ENCODE data around the gene SRSF4.
"Not testable (repeated sequence)": the region's sequence is repeated elsewhere in the genome, so short reads cannot be mapped to it uniquely, and the experiment has no call there.

Gene SRSF4

GRCh38 chr1:29181413-29182225 is at the start of gene SRSF4:
TSS of gene SRSF4 (minus strand) at chr1:29181900. CDS start at chr1:29181752, 148 bp downstream.
- peak; percentile 98 for DNase-seq (ENCODE audit: insufficient read length, low spot score)
- FAIRE-seq, result peak; percentile 97

GRCh38 chr1:29230553-29231378 is 49.1 kb upstream of the SRSF4 start, which contains the start of gene MECR:
TSS of gene MECR (minus strand) at chr1:29230934. CDS start at chr1:29230906, 28 bp downstream.
- FAIRE-seq (peak; percentile 96), DNase-seq (ENCODE audit: insufficient read length, low spot score) (peak; percentile 97)

- DNase-seq (ENCODE audit: insufficient read length, low spot score) (no peak), FAIRE-seq (no peak)
Measured at GRCh38 chr1:29230204-29230552, 48.5 kb upstream of the SRSF4 start.

DNA sequence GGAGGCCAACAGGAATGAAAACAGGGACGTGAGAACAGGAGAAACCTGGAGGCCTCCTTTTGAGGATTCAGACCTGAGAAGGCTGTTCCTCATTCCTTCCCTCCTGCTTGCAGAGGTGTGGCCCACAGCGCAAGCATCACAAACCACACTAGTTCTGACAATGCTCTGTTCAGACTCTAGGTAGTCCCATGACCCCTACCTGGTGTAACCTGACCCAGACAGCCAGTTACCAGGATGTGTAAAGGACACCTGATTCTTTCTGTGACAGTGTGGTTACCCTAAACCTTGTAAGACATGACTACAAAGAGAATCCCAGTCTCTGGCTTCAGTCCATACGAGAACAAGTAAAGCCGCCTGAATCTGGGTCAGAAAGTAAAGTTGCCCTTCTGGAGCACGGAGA is 45.8 kb upstream of the SRSF4 start:
- FAIRE-seq (no peak), DNase-seq (ENCODE audit: insufficient read length, low spot score) (no peak)

DNA sequence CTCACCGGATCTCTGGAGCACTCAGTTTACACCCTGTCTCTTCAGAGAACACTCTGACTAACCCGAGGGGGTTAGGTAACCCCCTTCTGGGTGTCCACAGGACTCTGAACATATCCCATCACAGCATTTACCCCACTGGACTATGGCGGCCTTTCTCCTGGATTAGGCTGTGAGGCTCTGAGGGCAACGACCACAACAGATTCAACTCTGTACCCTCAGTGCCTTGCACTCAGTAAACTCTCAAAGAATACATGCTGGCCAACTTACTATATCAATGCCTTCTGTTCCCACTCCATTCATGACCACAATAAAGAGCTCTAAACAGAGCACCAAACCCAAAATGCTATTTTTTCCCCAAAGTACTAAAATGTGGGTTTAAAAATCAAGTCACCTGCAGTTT is 43.7 kb upstream of the SRSF4 start:
- no peak for FAIRE-seq
- DNase-seq (ENCODE audit: insufficient read length, low spot score), result no peak

GRCh38 chr1:29224356-29224837 is 42.7 kb upstream of the SRSF4 start:
- no peak for FAIRE-seq
- DNase-seq (ENCODE audit: insufficient read length, low spot score), result no peak

GRCh38 chr1:29223521-29223920 is 41.8 kb upstream of the SRSF4 start:
- no peak for FAIRE-seq

GRCh38 chr1:29222686-29223085 is 41.0 kb upstream of the SRSF4 start:
- DNase-seq (ENCODE audit: insufficient read length, low spot score) (no peak), FAIRE-seq (no peak)

More at GRCh38 chr1:29223521-29223920, 41.8 kb upstream of the SRSF4 start:
- no peak for DNase-seq (ENCODE audit: insufficient read length, low spot score)

GRCh38 chr1:29222260-29222659 is 40.6 kb upstream of the SRSF4 start:
- FAIRE-seq; DNase-seq (ENCODE audit: insufficient read length, low spot score): not testable (repeated sequence)

- FAIRE-seq (no peak), DNase-seq (ENCODE audit: insufficient read length, low spot score) (no peak)
Measured at GRCh38 chr1:29221296-29221695, 39.6 kb upstream of the SRSF4 start.

DNA sequence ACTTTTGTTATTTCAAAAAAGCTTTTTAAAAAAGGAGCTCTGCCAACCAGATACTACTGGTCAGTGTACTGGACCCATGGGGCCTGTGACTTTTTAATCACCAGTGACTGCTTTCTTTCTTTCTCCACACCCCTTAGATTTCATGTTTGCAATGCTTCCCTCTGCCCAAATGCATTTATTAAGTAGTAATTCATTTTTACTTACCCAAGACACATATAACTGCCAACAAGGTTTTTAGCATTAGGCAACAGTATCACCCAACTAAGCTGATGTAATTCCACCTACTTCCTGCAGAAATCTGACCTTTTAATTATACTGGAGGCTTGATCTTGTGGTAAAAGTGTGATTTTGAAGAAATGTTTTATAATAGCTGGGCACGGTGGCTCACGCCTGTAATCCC is 36.5 kb upstream of the SRSF4 start:
- no peak for FAIRE-seq
- DNase-seq (ENCODE audit: insufficient read length, low spot score), result no peak

GRCh38 chr1:29217633-29218032 is 35.9 kb upstream of the SRSF4 start:
- FAIRE-seq (no peak), DNase-seq (ENCODE audit: insufficient read length, low spot score) (no peak)

DNA sequence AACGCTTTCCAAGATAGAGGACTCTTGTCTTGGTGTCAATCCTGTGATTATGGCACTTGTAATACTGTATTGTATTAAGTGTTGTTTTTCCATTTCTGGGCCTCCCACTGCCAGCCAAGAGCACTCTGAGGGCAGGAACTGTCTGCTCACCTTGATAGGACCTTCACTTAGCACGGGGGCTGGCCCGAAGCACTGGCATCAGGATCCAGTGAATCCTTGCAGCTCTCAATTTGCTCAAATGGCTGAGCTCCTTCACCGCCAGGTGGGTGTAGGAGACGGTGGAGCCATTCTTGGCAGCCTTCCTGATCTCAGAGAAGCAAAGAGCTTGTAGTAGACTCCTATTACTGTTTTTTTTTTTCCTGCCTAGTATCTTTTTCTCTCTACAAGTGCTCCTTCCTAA is 31.4 kb upstream of the SRSF4 start:
- DNase-seq (ENCODE audit: insufficient read length, low spot score), result no peak

GRCh38 chr1:29211086-29212030 is 29.7 kb upstream of the SRSF4 start:
- DNase-seq (ENCODE audit: insufficient read length, low spot score) (no peak), FAIRE-seq (no peak)

More for the DNA sequence above, 31.4 kb upstream of the SRSF4 start:
- FAIRE-seq, result no peak

GRCh38 chr1:29210278-29211085 is 28.8 kb upstream of the SRSF4 start:
- DNase-seq (ENCODE audit: insufficient read length, low spot score) (peak; percentile 16), FAIRE-seq (peak; percentile 83)

DNA sequence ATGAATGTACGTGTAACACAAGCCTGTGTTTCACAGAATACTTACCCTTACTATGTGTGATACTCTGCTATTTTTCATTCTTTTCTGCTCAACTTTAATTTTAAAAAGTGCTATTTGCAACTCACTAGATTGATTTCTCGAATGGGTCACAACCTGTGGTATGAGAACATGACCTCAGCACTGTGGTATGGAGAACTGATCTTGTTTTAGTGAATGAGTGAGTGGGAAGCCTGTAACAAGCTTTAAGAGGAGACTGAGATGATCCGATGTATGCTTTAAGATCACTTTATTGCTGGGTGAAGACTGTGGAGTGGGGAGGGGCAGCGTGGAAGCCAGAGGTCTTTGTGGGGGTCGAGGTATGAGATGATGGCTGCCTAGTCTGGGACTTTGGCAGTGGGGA is 27.5 kb upstream of the SRSF4 start:
- DNase-seq (ENCODE audit: insufficient read length, low spot score) (no peak), FAIRE-seq (no peak)

DNA sequence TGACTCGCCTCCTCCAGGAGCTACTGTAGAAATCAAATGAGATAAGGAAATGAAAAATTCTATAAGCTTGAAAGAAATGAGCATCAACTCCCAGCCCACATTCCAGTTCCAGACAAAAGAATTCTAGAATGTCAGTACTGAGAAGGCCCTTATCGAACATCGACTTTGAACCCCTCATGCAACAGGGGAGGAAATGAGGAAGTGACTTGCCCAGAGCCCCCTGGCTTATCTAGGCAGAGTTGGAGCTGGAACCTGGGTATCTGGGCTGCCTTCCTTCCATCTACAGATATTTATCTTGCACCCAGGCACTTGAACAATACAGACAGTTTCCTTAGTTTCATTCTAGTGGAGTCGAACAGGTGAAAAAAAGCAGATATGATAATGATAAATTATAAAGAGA is 26.7 kb upstream of the SRSF4 start:
- DNase-seq (ENCODE audit: insufficient read length, low spot score) (no peak), FAIRE-seq (no peak)

- DNase-seq (ENCODE audit: insufficient read length, low spot score) (peak; percentile 87), FAIRE-seq (peak; percentile 99)
Measured at GRCh38 chr1:29202584-29203340, 21.1 kb upstream of the SRSF4 start.

GRCh38 chr1:29202053-29202452 is 20.4 kb upstream of the SRSF4 start:
- DNase-seq (ENCODE audit: insufficient read length, low spot score) (no peak), FAIRE-seq (no peak)

Data from GM19239 (cell line).